Lower leg skin (tissue), 4 donors: ENCODE data around the gene PLEKHJ1. TPM values are rescaled to one million over a fixed set of nuclear protein-coding genes. Genes with fewer than 3 reads are reported as not detected.

ENCODE experiments used
- DNase-seq, 2 donors: peaks; one replicate each; pipeline ENCODE4 v3.0.0-alpha.2; 2019; ENCODE audit warnings: low spot score in 2 of 2
- H3K4me3 ChIP-seq: fragments of 200-600 bp; sonication (generic); 2 replicates; pipeline ENCODE4 v1.5.1; 2017; ENCODE audit warnings: mild to moderate bottlenecking, low read depth; ENCODE audit not compliant: poor library complexity, severe bottlenecking
- CTCF ChIP-seq, 3 donors: fragments of 450-650 bp; IDR thresholded peaks; one replicate each; pipeline ENCODE4 v1.5.1; 2016; ENCODE audit warnings: antibody characterized with exemption in 3 of 3, mild to moderate bottlenecking in 3 of 3, moderate library complexity in 2 of 3
- POLR2A ChIP-seq, 2 donors: fragments of 450-650 bp; IDR thresholded peaks; one replicate each; pipeline ENCODE4 v1.6.1; 2016 to 2017; ENCODE audit warnings: antibody characterized with exemption in 2 of 2, mild to moderate bottlenecking in 1 of 2, moderate library complexity in 1 of 2
- WGBS, 2 donors: methylation state at CpG; one replicate each; pipeline ENCODE4 v1.1.5; 2018; 5-methylcytosine and 5-hydroxymethylcytosine counted together
- intact Hi-C: fragments of 100-400 bp; cut with DNase I; formaldehyde crosslinking; loops from one replicate; pipeline ENCODE4 v1.15.0; 2023; ENCODE audit warnings: low total_unique reads
- total RNA-seq, 4 donors: library from RNA; depleted of rRNA; stranded (reverse); fragments of >200 nt; gene quantifications; one replicate each; pipeline ENCODE4 v1.1.0, GENCODE V29; 2016

Gene PLEKHJ1
- total RNA-seq, 4 donors from 2014 or later, result 52.2 to 80.5 (median 70.0) TPM

GRCh38 chr19:2251106-2252054 lies 15.3 kb upstream of the PLEKHJ1 start:
- TF ChIP-seq CTCF (IDR thresholded peaks at IDR 0.05), result no peak
- TF ChIP-seq POLR2A (IDR thresholded peaks at IDR 0.05), result no peak
- 6 to 27% methylated on average over 15 to 16 of the region's 125 CpGs for WGBS, 2 donors
- DNase-seq, result no peak
- intact Hi-C loops, result no loop called here
- no peak overlapping the region for H3K4me3 ChIP-seq

- TF ChIP-seq POLR2A (IDR thresholded peaks at IDR 0.05), result no peak
- TF ChIP-seq CTCF (IDR thresholded peaks at IDR 0.05), result no peak
- DNase-seq, result no peak
- 13 to 16% methylated on average over 9 to 18 of the region's 40 CpGs for WGBS, 2 donors
- no peak overlapping the region for H3K4me3 ChIP-seq
- intact Hi-C loops, result no loop called here
These were observed 14.6 kb upstream of the PLEKHJ1 start for GRCh38 chr19:2250766-2251105.

GRCh38 chr19:2249880-2250765 lies 14.0 kb upstream of the PLEKHJ1 start:
- no peak for DNase-seq
- no peak for TF ChIP-seq CTCF (IDR thresholded peaks at IDR 0.05)
- TF ChIP-seq POLR2A (IDR thresholded peaks at IDR 0.05), result no peak
- WGBS, 2 donors, result 34 to 56% methylated on average over 8 to 34 of the region's 43 CpGs
- intact Hi-C loops, result no loop called here
- H3K4me3 ChIP-seq, result no peak overlapping the region

- H3K4me3 ChIP-seq, result no peak within 1 kb of the TSS
- DNase-seq, result no peak
- WGBS, 2 donors, result 67 to 79% methylated on average over 9 to 18 of the region's 27 CpGs
- TF ChIP-seq CTCF (IDR thresholded peaks at IDR 0.05) (no peak), POLR2A (IDR thresholded peaks at IDR 0.05) (no peak)
- intact Hi-C loops, result no loop called here
These were observed 13.1 kb upstream of the PLEKHJ1 start, which contains the start of gene AMH for GRCh38 chr19:2249010-2249866. Gene AMH (plus strand): TSS chr19:2249323. CDS start chr19:2249333, 10 bp downstream.
